Stomach (tissue), 9 donors: Measurements from ENCODE around the gene SMAP2. TPM values are rescaled to one million over a fixed set of nuclear protein-coding genes. Genes with fewer than 3 reads are reported as not detected.

Experiments
- DNase-seq, 2 donors: peaks; one replicate each; pipeline versions ENCODE4 v3.0.0 to v3.0.0-alpha.2; 2013 to 2019
- H3K27ac ChIP-seq, 5 donors: fragments of 200-600 bp in 4 of 5; sonication (generic) in 4 of 5; one replicate each; pipeline ENCODE4 v1.5.1; 2013 to 2019; ENCODE audit warnings: mild to moderate bottlenecking in 1 of 5, moderate library complexity in 1 of 5
- H3K27me3 ChIP-seq, 3 donors: fragments of 200-600 bp; sonication (generic); one replicate each; pipeline ENCODE4 v1.5.1; 2017 to 2019; ENCODE audit warnings: mixed run types in 1 of 3
- H3K36me3 ChIP-seq, 4 donors: fragments of 200-600 bp; sonication (generic); 1 replicate in 3 of 4; 2 replicates in 1 of 4; pipeline ENCODE4 v1.5.1; 2016 to 2019
- H3K4me1 ChIP-seq, 4 donors: fragments of 200-600 bp; sonication (generic); one replicate each; pipeline ENCODE4 v1.5.1; 2016 to 2019
- H3K4me3 ChIP-seq, 4 donors: fragments of 200-600 bp; sonication (generic) in 3 of 4; one replicate each; pipeline ENCODE4 v1.5.1; 2016 to 2019; ENCODE audit warnings: mild to moderate bottlenecking in 1 of 4
- H3K9me3 ChIP-seq, 4 donors: fragments of 200-600 bp; sonication (generic); one replicate each; pipeline ENCODE4 v1.5.1; 2016 to 2019
- CTCF ChIP-seq, 7 experiments: fragments of 450-650 bp in 4 of 7; fragments of 200-600 bp in 3 of 7; sonication (generic) in 3 of 7; IDR thresholded peaks; one replicate each; pipeline ENCODE4 v1.5.1; 2016 to 2019; ENCODE audit warnings: antibody characterized with exemption in 7 of 7, control low read depth in 2 of 7, mild to moderate bottlenecking in 1 of 7
- EP300 ChIP-seq: sonication (generic); formaldehyde crosslinking; IDR thresholded peaks from one replicate; pipeline ENCODE4 v1.6.1; 2017; ENCODE audit warnings: antibody characterized with exemption
- POLR2A ChIP-seq, 4 donors: fragments of 450-650 bp; IDR thresholded peaks; one replicate each; pipeline ENCODE4 v1.6.1; 2016; ENCODE audit warnings: antibody characterized with exemption in 4 of 4, control low read depth in 2 of 4, mild to moderate bottlenecking in 1 of 4, moderate library complexity in 1 of 4
- POLR2AphosphoS5 ChIP-seq, 3 donors: sonication (generic); formaldehyde crosslinking; IDR thresholded peaks; one replicate each; pipeline ENCODE4 v1.6.1; 2016; ENCODE audit warnings: antibody characterized with exemption in 3 of 3
- WGBS, 5 donors: extraction: QIAGEN DNeasy Blood & Tissue Kit in 3 of 5; methylation state at CpG; one replicate each; pipeline versions ENCODE4 v1.1.5 to v1.1.7; 2013 to 2018; 5-methylcytosine and 5-hydroxymethylcytosine counted together
- intact Hi-C: fragments of 100-400 bp; cut with DNase I; formaldehyde crosslinking; loops from one replicate; pipeline ENCODE4 v1.15.1; 2023; ENCODE audit warnings: low total_unique reads
- polyA plus RNA-seq, 3 donors: library from polyadenylated mRNA; stranded (reverse); fragments of 200-250 nt; gene quantifications; one replicate each; pipeline ENCODE4 v1.2.3, GENCODE V29; 2013
- total RNA-seq, 5 donors: library from RNA; depleted of rRNA; stranded (reverse); fragments of >200 nt; gene quantifications; one replicate each; pipeline versions ENCODE4 v1.1.0 to v1.2.3, GENCODE V29; 2014 to 2016
- donor health status: healthy with polysubstance abuse.
- donor health status: Bipolar disorder and iron deficiency.
- donor health status: healthy.

SMAP2 gene
- total and polyA plus RNA-seq, 8 donors = 21.6 to 58.0 (median 31.8) TPM

GRCh38 chr1:40383095-40383487 lies 9.6 kb downstream of the SMAP2 start:
- TF ChIP-seq CTCF (IDR thresholded peaks at IDR 0.05) (no peak), EP300 (no peak), POLR2AphosphoS5 (IDR thresholded peaks at IDR 0.05) (no peak)
- Histone ChIP-seq H3K4me1 (peaks cover 73 to 100% (median 85%) of the 10 kb centered on the region in 4 donors), H3K27ac (peak overlapping the region; percentile 83 to 99 (median 88)), H3K36me3 (peaks cover 0 to 5% (median 0%) of the 10 kb centered on the region in 4 donors), H3K4me3 (peak overlapping the region in 2 of 4 donors; percentile 0 to 40), H3K9me3 (no peaks in the 10 kb centered on the region), H3K27me3 (no peaks in the 10 kb centered on the region)
- 28 to 68% (median 58%) methylated on average over 7 of the region's 7 CpGs for WGBS, 5 donors
- intact Hi-C loops = no loop called here
- DNase-seq = peak; percentile 48 to 52

- Histone ChIP-seq H3K4me1 (peaks cover 73 to 98% (median 86%) of the 10 kb centered on the region in 4 donors), H3K9me3 (no peaks in the 10 kb centered on the region), H3K27me3 (no peaks in the 10 kb centered on the region), H3K36me3 (peaks cover 0 to 2% (median under 1%) of the 10 kb centered on the region in 4 donors), H3K27ac (peak overlapping the region; percentile 83 to 99 (median 88)), H3K4me3 (peak overlapping the region in 2 of 4 donors; percentile 0 to 40)
- intact Hi-C loops = no loop called here
- 24 to 44% (median 36%) methylated on average over 9 of the region's 9 CpGs for WGBS, 5 donors
- TF ChIP-seq EP300 (no peak), CTCF (IDR thresholded peaks at IDR 0.05) (no peak), POLR2A (IDR thresholded peaks at IDR 0.05) (no peak), POLR2AphosphoS5 (IDR thresholded peaks at IDR 0.05) (peak in 1 of 3 donors; percentile 3)
- peak; percentile 54 to 63 for DNase-seq
These were observed 10.2 kb downstream of the SMAP2 start for GRCh38 chr1:40383488-40384412.

GRCh38 chr1:40384413-40384762 lies 10.9 kb downstream of the SMAP2 start:
- peak overlapping the region; percentile 83 to 99 (median 88) for H3K27ac ChIP-seq
- peaks cover 0 to 8% (median 3%) of the 10 kb centered on the region in 4 donors for H3K36me3 ChIP-seq
- H3K4me3 ChIP-seq = peak overlapping the region in 1 of 4 donors; percentile 0
- intact Hi-C loops = no loop called here
- no peaks in the 10 kb centered on the region for H3K27me3 ChIP-seq
- 4 to 8% (median 5%) methylated on average over 2 of the region's 2 CpGs for WGBS, 5 donors
- DNase-seq = peak; percentile 55 to 78
- H3K4me1 ChIP-seq = peaks cover 74 to 99% (median 87%) of the 10 kb centered on the region in 4 donors
- no peaks in the 10 kb centered on the region for H3K9me3 ChIP-seq
- TF ChIP-seq POLR2A (IDR thresholded peaks at IDR 0.05) (no peak), CTCF (IDR thresholded peaks at IDR 0.05) (peak in 1 of 7 experiments; percentile 5), POLR2AphosphoS5 (IDR thresholded peaks at IDR 0.05) (peak in 2 of 3 donors; percentile 3 to 58), EP300 (no peak)

- H3K4me1 ChIP-seq = peaks cover 75 to 99% (median 90%) of the 10 kb centered on the region in 4 donors
- 24 to 53% (median 36%) methylated on average over 6 of the region's 6 CpGs for WGBS, 5 donors
- no peaks in the 10 kb centered on the region for H3K9me3 ChIP-seq
- intact Hi-C loops = no loop called here
- DNase-seq = no peak
- H3K27me3 ChIP-seq = no peaks in the 10 kb centered on the region
- H3K36me3 ChIP-seq = peaks cover 0 to 8% (median 3%) of the 10 kb centered on the region in 4 donors
- TF ChIP-seq CTCF (IDR thresholded peaks at IDR 0.05) (no peak), POLR2A (IDR thresholded peaks at IDR 0.05) (no peak)
- H3K4me3 ChIP-seq = peak overlapping the region in 1 of 4 donors; percentile 0
- peak overlapping the region; percentile 83 to 99 (median 88) for H3K27ac ChIP-seq
These were observed 11.4 kb downstream of the SMAP2 start for GRCh38 chr1:40384887-40385286.
